ENCODE measurements around the gene ANXA2R. TPM values are rescaled to one million over a fixed set of nuclear protein-coding genes. Genes with fewer than 3 reads are reported as not detected.
A peak's percentile ranks its signal among the peaks of the same experiment; 100 is the strongest.

Gene ANXA2R
- total and polyA plus RNA-seq, 9 of the 15 experiments (the other 6 are each of a cell fraction or from before 2014, with no cell fraction given), result 2.1 to 4.8 (median 3.4) TPM

- TF ChIP-seq MXD1 (CRISPR knock-in tag; IDR thresholded peaks at IDR 0.05; ENCODE audit: borderline replicate concordance, poor library complexity, severe bottlenecking) (no peak), ZBED1 (IDR thresholded peaks at IDR 0.05) (no peak), TEAD1 (CRISPR knock-in tag; IDR thresholded peaks at IDR 0.05) (peak in 1 of 2 experiments; percentile 41; a peak in 1 of 4 replicates), MCM5 (IDR thresholded peaks at IDR 0.05; ENCODE audit: low read depth) (0 out of 2 replicates have a peak, but pooled peaks have one; percentile 14), HMBOX1 (IDR thresholded peaks at IDR 0.05) (no peak), SMAD3 (CRISPR knock-in tag; conservative IDR thresholded peaks at IDR 0.05) (peak; percentile 51; the same call in 1 of the 2 replicates), FOXM1 (IDR thresholded peaks at IDR 0.05; ENCODE audit: low read depth) (no peak; the same call in 1 of the 2 replicates), FOXM1 (CRISPR knock-in tag; IDR thresholded peaks at IDR 0.05; ENCODE audit: low read depth) (no peak), POLR2B (IDR thresholded peaks at IDR 0.05; ENCODE audit: low read depth, partially characterized antibody) (peak; percentile 61), ZC3H8 (IDR thresholded peaks at IDR 0.05) (0 out of 2 replicates have a peak, but pooled peaks have one; percentile 19), HMGN3 (IDR thresholded peaks at IDR 0.05; ENCODE audit: borderline replicate concordance, extremely low read depth, insufficient read length, low read depth, low read length) (no peak), MAFF (IDR thresholded peaks at IDR 0.05; ENCODE audit: low read length) (no peak), BMI1 (IDR thresholded peaks at IDR 0.05; ENCODE audit: low read length) (no peak), IFI16 (CRISPR knock-in tag; IDR thresholded peaks at IDR 0.05) (0 out of 2 replicates have a peak, but pooled peaks have one; percentile 30), ZNF445 (CRISPR knock-in tag; IDR thresholded peaks at IDR 0.05; ENCODE audit: low read depth) (0 out of 2 replicates have a peak, but pooled peaks have one; percentile 42), ATF4 (CRISPR knock-in tag; IDR thresholded peaks at IDR 0.05) (peak; percentile 44), IRF9 (tag; IDR thresholded peaks at IDR 0.05) (peak; percentile 92), MNT (conservative IDR thresholded peaks at IDR 0.05) (peak in 1 of 2 experiments; percentile 50; a peak in 1 of 4 replicates), NCOR1 (IDR thresholded peaks at IDR 0.05) (peak; percentile 16; the same call in 1 of the 2 replicates), ARID2 (IDR thresholded peaks at IDR 0.05) (peak; percentile 79), SIN3B (IDR thresholded peaks at IDR 0.05; ENCODE audit: low read depth) (no peak), ZNF239 (CRISPR knock-in tag; IDR thresholded peaks at IDR 0.05) (no peak; the same call in 1 of the 2 replicates), SRSF7 (optimal IDR thresholded peaks at IDR 0.05; ENCODE audit: low read depth, low read length) (no peak)
Measured at GRCh38 chr5:43073597-43074546, 33.8 kb upstream of the ANXA2R start (continued).

All from K562 (cell line).